B cell (primary cell): ENCODE data around the gene TTC28.

Experiments
- EZH2 ChIP-seq: IDR thresholded peaks from 2 replicates; pipeline ENCODE4 v1.6.1; 2012; ENCODE audit warnings: borderline replicate concordance, low read depth, mild to moderate bottlenecking, moderate library complexity, low read length; ENCODE audit not compliant: insufficient read depth, poor library complexity, severe bottlenecking
- TF ChIP-seq, protein P1 (sequence below): fragments of 200-600 bp; IDR thresholded peaks from one replicate; pipeline ENCODE4 v1.8.0; 2022; ENCODE audit warnings: antibody characterized with exemption, mild to moderate bottlenecking

DNA sequence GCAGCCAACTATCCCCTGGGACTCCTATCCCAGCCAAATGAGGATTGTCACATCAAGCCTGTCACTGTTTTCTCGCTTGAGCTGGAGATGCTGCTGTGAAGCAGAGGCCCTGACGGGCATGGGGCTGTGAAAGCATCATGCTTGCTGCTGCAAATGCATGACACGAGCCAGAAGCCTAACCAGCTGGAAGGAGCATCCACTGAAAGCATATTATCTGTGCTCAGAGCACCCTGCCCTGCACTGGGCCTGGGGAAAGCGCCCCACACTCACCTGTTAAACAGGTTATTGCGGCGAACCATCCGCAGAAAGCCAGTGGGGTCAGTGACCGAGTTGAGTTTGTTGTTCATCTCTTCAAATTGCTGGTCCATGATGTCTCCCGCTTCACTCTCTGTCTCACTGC is 649.7 kb downstream of the TTC28 start:
- TF ChIP-seq, protein P1, sequence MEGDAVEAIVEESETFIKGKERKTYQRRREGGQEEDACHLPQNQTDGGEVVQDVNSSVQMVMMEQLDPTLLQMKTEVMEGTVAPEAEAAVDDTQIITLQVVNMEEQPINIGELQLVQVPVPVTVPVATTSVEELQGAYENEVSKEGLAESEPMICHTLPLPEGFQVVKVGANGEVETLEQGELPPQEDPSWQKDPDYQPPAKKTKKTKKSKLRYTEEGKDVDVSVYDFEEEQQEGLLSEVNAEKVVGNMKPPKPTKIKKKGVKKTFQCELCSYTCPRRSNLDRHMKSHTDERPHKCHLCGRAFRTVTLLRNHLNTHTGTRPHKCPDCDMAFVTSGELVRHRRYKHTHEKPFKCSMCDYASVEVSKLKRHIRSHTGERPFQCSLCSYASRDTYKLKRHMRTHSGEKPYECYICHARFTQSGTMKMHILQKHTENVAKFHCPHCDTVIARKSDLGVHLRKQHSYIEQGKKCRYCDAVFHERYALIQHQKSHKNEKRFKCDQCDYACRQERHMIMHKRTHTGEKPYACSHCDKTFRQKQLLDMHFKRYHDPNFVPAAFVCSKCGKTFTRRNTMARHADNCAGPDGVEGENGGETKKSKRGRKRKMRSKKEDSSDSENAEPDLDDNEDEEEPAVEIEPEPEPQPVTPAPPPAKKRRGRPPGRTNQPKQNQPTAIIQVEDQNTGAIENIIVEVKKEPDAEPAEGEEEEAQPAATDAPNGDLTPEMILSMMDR, result no peak
- no peak for TF ChIP-seq EZH2
